Fibroblast of lung (primary cell): ENCODE results near the gene HMGN4. TPM values are rescaled to one million over a fixed set of nuclear protein-coding genes. Genes with fewer than 3 reads are reported as not detected.
A peak's percentile ranks its signal among the peaks of the same experiment; 100 is the strongest.

ENCODE experiments used
- DNase-seq, 2 donors: peaks; one replicate each; pipeline versions ENCODE4 v3.0.0 to v3.0.0-alpha.2; 2010; ENCODE audit warnings: low read depth in 2 of 2
- H2AFZ ChIP-seq: 2 replicates; pipeline ENCODE4 v1.5.1; 2012; ENCODE audit warnings: low read length, control low read depth, inconsistent platforms
- H3K27ac ChIP-seq: 2 replicates; pipeline ENCODE4 v1.5.1; 2011; ENCODE audit warnings: low read length, control low read depth; ENCODE audit not compliant: insufficient read depth
- H3K27me3 ChIP-seq: 2 replicates; pipeline ENCODE4 v1.5.1; 2011; ENCODE audit warnings: mild to moderate bottlenecking, low read length; ENCODE audit not compliant: control insufficient read depth, insufficient read depth
- H3K36me3 ChIP-seq: 2 replicates; pipeline ENCODE4 v1.5.1; 2011; ENCODE audit warnings: low read length; ENCODE audit not compliant: control insufficient read depth, insufficient read depth
- H3K4me1 ChIP-seq: 2 replicates; pipeline ENCODE4 v1.5.1; 2011; ENCODE audit warnings: low read length; ENCODE audit not compliant: control insufficient read depth, insufficient read depth; ENCODE audit errors: extremely low read depth
- H3K4me2 ChIP-seq: 2 replicates; pipeline ENCODE4 v1.5.1; 2011; ENCODE audit warnings: low read length, control low read depth; ENCODE audit not compliant: insufficient read depth; ENCODE audit errors: extremely low read depth
- H3K4me3 ChIP-seq, 4 experiments: fragments of 200-600 bp in 1 of 4; sonication (generic) in 1 of 4; replicated peaks in 1 of 4; 2 replicates each; pipeline ENCODE4 v1.5.1; 2011 to 2016; ENCODE audit warnings: low read length in 4 of 4, low read depth in 3 of 4, mild to moderate bottlenecking in 3 of 4, control low read depth in 2 of 4, inconsistent platforms in 1 of 4, mixed read lengths in 1 of 4; ENCODE audit not compliant: insufficient read depth in 1 of 4; ENCODE audit errors: control extremely low read depth in 1 of 4
- H3K79me2 ChIP-seq: 2 replicates; pipeline ENCODE4 v1.5.1; 2012; ENCODE audit warnings: mild to moderate bottlenecking, low read length, inconsistent platforms; ENCODE audit not compliant: control insufficient read depth, insufficient read depth
- H3K9ac ChIP-seq: 2 replicates; pipeline ENCODE4 v1.5.1; 2011; ENCODE audit warnings: mild to moderate bottlenecking, low read length, control low read depth; ENCODE audit not compliant: insufficient read depth
- H3K9me3 ChIP-seq: 2 replicates; pipeline ENCODE4 v1.5.1; 2012; ENCODE audit warnings: low read depth, low read length; ENCODE audit not compliant: control insufficient read depth, insufficient read depth
- H4K20me1 ChIP-seq: 2 replicates; pipeline ENCODE4 v1.5.1; 2011; ENCODE audit warnings: low read length; ENCODE audit not compliant: control insufficient read depth, insufficient read depth; ENCODE audit errors: extremely low read depth
- EZH2 ChIP-seq: IDR thresholded peaks from 2 replicates; pipeline ENCODE4 v1.5.1; 2012; ENCODE audit warnings: low read length, control low read depth, mild to moderate bottlenecking; ENCODE audit errors: missing control alignments
- polyA plus RNA-seq, 2 donors: library from polyadenylated mRNA; depleted of rRNA in 1 of 2; stranded (reverse) in 1 of 2; unstranded in 1 of 2; fragments of >200 nt; gene quantifications; 2 replicates each; pipeline ENCODE4 v1.2.1, GENCODE V29; 2011 to 2012; ENCODE audit warnings: missing spikeins in 1 of 2
- total RNA-seq: library from RNA; depleted of rRNA; stranded (reverse); fragments of >200 nt; gene quantifications from 2 replicates; pipeline ENCODE4 v1.2.1, GENCODE V29; 2014
- TF ChIP-seq, protein P1 (sequence below), 2 donors: IDR thresholded peaks in 1 of 2; conservative IDR thresholded peaks in 1 of 2; 1 replicate in 1 of 2; 2 replicates in 1 of 2; pipeline ENCODE4 v1.5.1; 2011 to 2012; ENCODE audit warnings: low read length in 2 of 2, control low read depth in 1 of 2, inconsistent platforms in 1 of 2, low read depth in 1 of 2, mild to moderate bottlenecking in 1 of 2

Gene HMGN4
- total and polyA plus RNA-seq, 2 donors (not counting 1 experiment from before 2014, with no cell fraction given): 74.9 to 111 TPM

DNA sequence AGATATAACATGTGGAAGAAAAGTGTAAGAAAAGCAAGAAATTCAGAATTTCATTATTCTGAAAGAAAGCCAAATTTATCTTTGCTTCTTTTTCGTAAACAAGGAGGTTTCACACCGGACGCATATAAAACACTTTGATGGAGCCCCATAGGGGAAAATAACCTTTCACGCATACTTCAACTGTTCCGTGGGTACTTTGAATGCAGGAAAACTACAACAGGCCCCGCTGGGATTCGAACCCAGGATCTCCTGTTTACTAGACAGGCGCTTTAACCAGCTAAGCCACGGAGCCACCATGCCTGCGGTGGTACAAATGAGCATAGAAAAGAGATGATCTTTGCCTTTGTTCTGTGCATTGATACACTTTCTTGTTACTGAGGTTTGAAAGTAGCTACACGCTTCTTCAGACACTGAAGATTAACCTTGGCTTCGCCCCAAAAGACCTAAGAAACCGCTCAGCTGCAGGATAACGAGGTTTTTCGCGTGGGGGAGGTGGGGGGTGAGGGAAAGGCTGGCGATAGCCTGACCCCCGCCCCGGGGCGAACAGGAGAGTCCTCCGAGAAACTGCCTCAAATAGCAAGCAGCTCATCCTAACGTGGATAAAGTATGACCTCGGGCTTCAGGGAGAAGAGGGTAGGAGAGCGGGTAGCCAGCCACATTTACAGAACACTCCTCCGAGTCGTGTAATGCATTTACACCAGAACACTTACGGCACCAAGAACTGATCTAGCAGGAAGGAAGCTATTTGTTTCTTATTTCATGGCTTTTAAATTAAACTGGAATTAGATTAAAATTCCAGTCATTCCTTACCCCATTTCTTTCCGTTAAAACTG lies 5.3 kb upstream of the HMGN4 start:
- Histone ChIP-seq H3K4me2 (peak overlapping the region; percentile 72), H3K79me2 (no peaks in the 10 kb centered on the region), H3K9me3 (no peaks in the 10 kb centered on the region), H3K27ac (peak overlapping the region; percentile 43), H4K20me1 (no peaks in the 10 kb centered on the region), H3K4me1 (peaks cover 7% of the 10 kb centered on the region), H2AFZ (peak overlapping the region; percentile 89), H3K27me3 (no peaks in the 10 kb centered on the region), H3K9ac (no peak overlapping the region), H3K4me3 (peak overlapping the region; percentile 60 to 94 (median 74)), H3K36me3 (no peaks in the 10 kb centered on the region)
- TF ChIP-seq, protein P1, sequence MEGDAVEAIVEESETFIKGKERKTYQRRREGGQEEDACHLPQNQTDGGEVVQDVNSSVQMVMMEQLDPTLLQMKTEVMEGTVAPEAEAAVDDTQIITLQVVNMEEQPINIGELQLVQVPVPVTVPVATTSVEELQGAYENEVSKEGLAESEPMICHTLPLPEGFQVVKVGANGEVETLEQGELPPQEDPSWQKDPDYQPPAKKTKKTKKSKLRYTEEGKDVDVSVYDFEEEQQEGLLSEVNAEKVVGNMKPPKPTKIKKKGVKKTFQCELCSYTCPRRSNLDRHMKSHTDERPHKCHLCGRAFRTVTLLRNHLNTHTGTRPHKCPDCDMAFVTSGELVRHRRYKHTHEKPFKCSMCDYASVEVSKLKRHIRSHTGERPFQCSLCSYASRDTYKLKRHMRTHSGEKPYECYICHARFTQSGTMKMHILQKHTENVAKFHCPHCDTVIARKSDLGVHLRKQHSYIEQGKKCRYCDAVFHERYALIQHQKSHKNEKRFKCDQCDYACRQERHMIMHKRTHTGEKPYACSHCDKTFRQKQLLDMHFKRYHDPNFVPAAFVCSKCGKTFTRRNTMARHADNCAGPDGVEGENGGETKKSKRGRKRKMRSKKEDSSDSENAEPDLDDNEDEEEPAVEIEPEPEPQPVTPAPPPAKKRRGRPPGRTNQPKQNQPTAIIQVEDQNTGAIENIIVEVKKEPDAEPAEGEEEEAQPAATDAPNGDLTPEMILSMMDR (conservative IDR thresholded peaks at IDR 0.05 in 1 of 2, IDR thresholded peaks at IDR 0.05 in 1 of 2; ENCODE audit: low read depth in 1 of 2, low read length in 2 of 2): no peak
- no peak for TF ChIP-seq EZH2
- DNase-seq: peak; percentile 82 to 91

DNA sequence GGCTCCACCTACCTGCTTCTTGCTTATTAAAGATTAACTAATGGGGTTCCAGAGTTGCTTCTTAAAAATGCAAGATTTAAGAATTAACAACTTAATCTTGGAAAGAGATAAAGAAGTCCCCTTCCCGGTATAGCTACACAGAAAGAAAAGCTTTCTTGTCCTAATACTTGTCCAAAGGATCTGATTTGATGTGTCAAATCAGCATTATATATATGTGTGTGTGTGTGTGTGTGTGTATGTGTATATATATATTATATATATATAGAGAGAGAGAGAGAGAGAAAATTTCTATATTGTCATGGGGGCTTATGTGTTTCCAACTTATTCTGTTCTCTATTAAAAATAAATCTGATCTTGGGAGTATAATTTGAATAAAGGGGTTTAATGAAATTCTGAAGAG lies 4.6 kb upstream of the HMGN4 start:
- H2AFZ ChIP-seq: peak overlapping the region; percentile 89

More for the DNA sequence above, 4.6 kb upstream of the HMGN4 start:
- Histone ChIP-seq H3K9me3 (no peaks in the 10 kb centered on the region), H3K79me2 (no peaks in the 10 kb centered on the region), H3K27ac (peak overlapping the region; percentile 43), H3K27me3 (no peaks in the 10 kb centered on the region), H3K4me1 (peaks cover 7% of the 10 kb centered on the region), H3K36me3 (no peaks in the 10 kb centered on the region), H3K4me2 (peak overlapping the region; percentile 72), H4K20me1 (no peaks in the 10 kb centered on the region), H3K9ac (no peak overlapping the region), H3K4me3 (peak overlapping the region; percentile 60 to 94 (median 74))
- TF ChIP-seq, protein P1 (conservative IDR thresholded peaks at IDR 0.05 in 1 of 2, IDR thresholded peaks at IDR 0.05 in 1 of 2; ENCODE audit: low read depth in 1 of 2, low read length in 2 of 2): no peak
- no peak for TF ChIP-seq EZH2
- no peak for DNase-seq
